Duodenal mucosa (tissue), 2 donors: ENCODE data around the gene AGTPBP1.
"Not testable (repeated sequence)": the region's sequence is repeated elsewhere in the genome, so short reads cannot be mapped to it uniquely, and the experiment has no call there.

ENCODE experiments used
- H3K27ac ChIP-seq: one replicate; pipeline ENCODE4 v1.7.0; 2013; ENCODE audit warnings: low read depth, low read length
- H3K27me3 ChIP-seq, 2 donors: one replicate each; pipeline ENCODE4 v1.7.0; 2013; ENCODE audit warnings: low read length in 2 of 2, control low read depth in 1 of 2; ENCODE audit not compliant: insufficient read depth in 2 of 2, control insufficient read depth in 1 of 2
- H3K36me3 ChIP-seq, 2 donors: one replicate each; pipeline ENCODE4 v1.7.0; 2013; ENCODE audit warnings: low read length in 2 of 2, control low read depth in 1 of 2; ENCODE audit not compliant: insufficient read depth in 2 of 2, control insufficient read depth in 1 of 2
- H3K4me1 ChIP-seq, 2 donors: one replicate each; pipeline ENCODE4 v1.7.0; 2013; ENCODE audit warnings: low read length in 2 of 2, control low read depth in 1 of 2; ENCODE audit not compliant: insufficient read depth in 2 of 2, control insufficient read depth in 1 of 2
- H3K4me3 ChIP-seq, 2 donors: one replicate each; pipeline ENCODE4 v1.7.0; 2013; ENCODE audit warnings: low read length in 2 of 2, low read depth in 1 of 2
- H3K9ac ChIP-seq, 2 donors: one replicate each; pipeline ENCODE4 v1.7.0; 2013; ENCODE audit warnings: low read length in 2 of 2, low read depth in 1 of 2
- H3K9me3 ChIP-seq, 2 donors: one replicate each; pipeline ENCODE4 v1.7.0; 2013; ENCODE audit warnings: low read length in 2 of 2, control low read depth in 1 of 2; ENCODE audit not compliant: control insufficient read depth in 1 of 2

AGTPBP1 gene

GRCh38 chr9:85602742-85603141 is 139.0 kb downstream of the AGTPBP1 start:
- H3K9me3 ChIP-seq = no peaks in the 10 kb centered on the region
- no peaks in the 10 kb centered on the region for H3K4me1 ChIP-seq
- H3K27ac ChIP-seq = no peak overlapping the region
- no peaks in the 10 kb centered on the region for H3K36me3 ChIP-seq
- H3K27me3 ChIP-seq = no peaks in the 10 kb centered on the region
- H3K4me3 ChIP-seq = no peak overlapping the region
- H3K9ac ChIP-seq = no peak overlapping the region

GRCh38 chr9:85600675-85601263 is 141.0 kb downstream of the AGTPBP1 start:
- Histone ChIP-seq H3K27ac (no peak overlapping the region), H3K27me3 (no peaks in the 10 kb centered on the region), H3K9ac (no peak overlapping the region), H3K36me3 (no peaks in the 10 kb centered on the region), H3K9me3 (no peaks in the 10 kb centered on the region), H3K4me1 (no peaks in the 10 kb centered on the region), H3K4me3 (no peak overlapping the region)

- H3K4me3 ChIP-seq = no peak overlapping the region
- H3K36me3 ChIP-seq = no peaks in the 10 kb centered on the region
- H3K4me1 ChIP-seq = no peaks in the 10 kb centered on the region
- H3K27me3 ChIP-seq = no peaks in the 10 kb centered on the region
- H3K27ac ChIP-seq = no peak overlapping the region
- H3K9me3 ChIP-seq = no peaks in the 10 kb centered on the region
- no peak overlapping the region for H3K9ac ChIP-seq
Observed at GRCh38 chr9:85599540-85600105, 142.1 kb downstream of the AGTPBP1 start.

- H3K27ac ChIP-seq = no peak overlapping the region
- no peaks in the 10 kb centered on the region for H3K36me3 ChIP-seq
- no peaks in the 10 kb centered on the region for H3K9me3 ChIP-seq
- no peaks in the 10 kb centered on the region for H3K27me3 ChIP-seq
- no peak overlapping the region for H3K4me3 ChIP-seq
- H3K9ac ChIP-seq = no peak overlapping the region
- no peaks in the 10 kb centered on the region for H3K4me1 ChIP-seq
Observed at GRCh38 chr9:85594316-85594715, 147.4 kb downstream of the AGTPBP1 start.

- H3K9ac ChIP-seq = no peak overlapping the region
- no peaks in the 10 kb centered on the region for H3K4me1 ChIP-seq
Observed at GRCh38 chr9:85586684-85587083, 155.1 kb downstream of the AGTPBP1 start.

GRCh38 chr9:85577353-85577952 is 164.3 kb downstream of the AGTPBP1 start:
- no peak overlapping the region for H3K9ac ChIP-seq
- H3K4me1 ChIP-seq = no peaks in the 10 kb centered on the region
- H3K4me3 ChIP-seq = no peak overlapping the region
- H3K27ac ChIP-seq = no peak overlapping the region
- no peaks in the 10 kb centered on the region for H3K27me3 ChIP-seq
- H3K36me3 ChIP-seq = no peaks in the 10 kb centered on the region
- no peaks in the 10 kb centered on the region for H3K9me3 ChIP-seq

More at GRCh38 chr9:85586684-85587083, 155.1 kb downstream of the AGTPBP1 start:
- Histone ChIP-seq H3K4me3 (no peak overlapping the region), H3K9me3 (no peaks in the 10 kb centered on the region), H3K27me3 (no peaks in the 10 kb centered on the region), H3K27ac (no peak overlapping the region), H3K36me3 (no peaks in the 10 kb centered on the region)

- no peaks in the 10 kb centered on the region for H3K9me3 ChIP-seq
- no peak overlapping the region for H3K27ac ChIP-seq
- H3K4me1 ChIP-seq = no peaks in the 10 kb centered on the region
- no peak overlapping the region for H3K4me3 ChIP-seq
- no peaks in the 10 kb centered on the region for H3K27me3 ChIP-seq
- no peak overlapping the region for H3K9ac ChIP-seq
- no peaks in the 10 kb centered on the region for H3K36me3 ChIP-seq
Observed at GRCh38 chr9:85575868-85576267, 165.9 kb downstream of the AGTPBP1 start.

GRCh38 chr9:85573546-85573945 is 168.2 kb downstream of the AGTPBP1 start:
- H3K27me3 ChIP-seq, H3K27ac ChIP-seq, H3K9me3 ChIP-seq, H3K4me1 ChIP-seq, H3K4me3 ChIP-seq, H3K36me3 ChIP-seq, H3K9ac ChIP-seq: not testable (repeated sequence)

GRCh38 chr9:85572917-85573316 is 168.8 kb downstream of the AGTPBP1 start:
- not testable (repeated sequence) for H3K36me3 ChIP-seq, H3K9me3 ChIP-seq, H3K4me3 ChIP-seq, H3K4me1 ChIP-seq, H3K27me3 ChIP-seq, H3K27ac ChIP-seq, H3K9ac ChIP-seq

GRCh38 chr9:85569988-85570387 is 171.8 kb downstream of the AGTPBP1 start:
- Histone ChIP-seq H3K36me3 (no peaks in the 10 kb centered on the region), H3K27me3 (no peaks in the 10 kb centered on the region), H3K27ac (no peak overlapping the region), H3K4me3 (no peak overlapping the region), H3K9me3 (no peaks in the 10 kb centered on the region), H3K4me1 (no peaks in the 10 kb centered on the region), H3K9ac (no peak overlapping the region)
